Measurements from ENCODE around the gene KRTAP4-2.
"Not testable (repeated sequence)": the region's sequence is repeated elsewhere in the genome, so short reads cannot be mapped to it uniquely, and the experiment has no call there.

KRTAP4-2 gene

GRCh38 chr17:41141361-41141760, 36.7 kb downstream of the KRTAP4-2 start (continued):
- TF ChIP-seq ZNF654 (tag by site-specific recombination; IDR thresholded peaks at IDR 0.05; ENCODE audit: low read depth): no peak
- no peak for TF ChIP-seq PATZ1 (tag by site-specific recombination; IDR thresholded peaks at IDR 0.05)
- TF ChIP-seq, protein P1, sequence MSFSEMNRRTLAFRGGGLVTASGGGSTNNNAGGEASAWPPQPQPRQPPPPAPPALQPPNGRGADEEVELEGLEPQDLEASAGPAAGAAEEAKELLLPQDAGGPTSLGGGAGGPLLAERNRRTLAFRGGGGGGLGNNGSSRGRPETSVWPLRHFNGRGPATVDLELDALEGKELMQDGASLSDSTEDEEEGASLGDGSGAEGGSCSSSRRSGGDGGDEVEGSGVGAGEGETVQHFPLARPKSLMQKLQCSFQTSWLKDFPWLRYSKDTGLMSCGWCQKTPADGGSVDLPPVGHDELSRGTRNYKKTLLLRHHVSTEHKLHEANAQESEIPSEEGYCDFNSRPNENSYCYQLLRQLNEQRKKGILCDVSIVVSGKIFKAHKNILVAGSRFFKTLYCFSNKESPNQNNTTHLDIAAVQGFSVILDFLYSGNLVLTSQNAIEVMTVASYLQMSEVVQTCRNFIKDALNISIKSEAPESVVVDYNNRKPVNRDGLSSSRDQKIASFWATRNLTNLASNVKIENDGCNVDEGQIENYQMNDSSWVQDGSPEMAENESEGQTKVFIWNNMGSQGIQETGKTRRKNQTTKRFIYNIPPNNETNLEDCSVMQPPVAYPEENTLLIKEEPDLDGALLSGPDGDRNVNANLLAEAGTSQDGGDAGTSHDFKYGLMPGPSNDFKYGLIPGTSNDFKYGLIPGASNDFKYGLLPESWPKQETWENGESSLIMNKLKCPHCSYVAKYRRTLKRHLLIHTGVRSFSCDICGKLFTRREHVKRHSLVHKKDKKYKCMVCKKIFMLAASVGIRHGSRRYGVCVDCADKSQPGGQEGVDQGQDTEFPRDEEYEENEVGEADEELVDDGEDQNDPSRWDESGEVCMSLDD (tag by site-specific recombination; IDR thresholded peaks at IDR 0.05): no peak

GRCh38 chr17:41140360-41141131, 37.5 kb downstream of the KRTAP4-2 start, which contains the start of gene KRTAP4-6:
TSS of gene KRTAP4-6 (minus strand) at chr17:41140544. CDS start at chr17:41140487, 57 bp downstream.
- Histone ChIP-seq H3K36me3 (ENCODE audit: control insufficient read depth in 2 of 2, insufficient read depth in 1 of 2, low read length in 2 of 2) (no peaks in the 10 kb centered on the region), H3K4me3 (ENCODE audit: low read depth, low read length) (no peak within 1 kb of the TSS), H3K9me3 (ENCODE audit: control insufficient read depth, insufficient read depth, low read depth, low read length) (no peaks in the 10 kb centered on the region), H3K4me1 (ENCODE audit: control insufficient read depth, insufficient read depth, low read length) (no peaks in the 10 kb centered on the region), H3K27ac (ENCODE audit: extremely low read depth, low read depth, low read length) (no peak within 1 kb of the TSS)
- CTCF ChIA-PET: interaction anchor here (1.0 kb wide), 1 partner anchor 182 kb away, joined by 4 read pairs; no protein-coding TSS in a partner anchor
- TF ChIP-seq ZNF426 (tag by site-specific recombination; IDR thresholded peaks at IDR 0.05) (no peak), ZNF514 (tag by site-specific recombination; IDR thresholded peaks at IDR 0.05) (no peak), ZNF404 (tag by site-specific recombination; IDR thresholded peaks at IDR 0.05) (no peak), HOXC10 (CRISPR knock-in tag; IDR thresholded peaks at IDR 0.05) (no peak), ZNF530 (tag by site-specific recombination; IDR thresholded peaks at IDR 0.05; ENCODE audit: low read depth) (no peak), SCRT2 (tag by site-specific recombination; IDR thresholded peaks at IDR 0.05) (peak; percentile 59; the same call in 1 of the 2 replicates)
- POLR2A ChIA-PET: no interaction called here

DNA sequence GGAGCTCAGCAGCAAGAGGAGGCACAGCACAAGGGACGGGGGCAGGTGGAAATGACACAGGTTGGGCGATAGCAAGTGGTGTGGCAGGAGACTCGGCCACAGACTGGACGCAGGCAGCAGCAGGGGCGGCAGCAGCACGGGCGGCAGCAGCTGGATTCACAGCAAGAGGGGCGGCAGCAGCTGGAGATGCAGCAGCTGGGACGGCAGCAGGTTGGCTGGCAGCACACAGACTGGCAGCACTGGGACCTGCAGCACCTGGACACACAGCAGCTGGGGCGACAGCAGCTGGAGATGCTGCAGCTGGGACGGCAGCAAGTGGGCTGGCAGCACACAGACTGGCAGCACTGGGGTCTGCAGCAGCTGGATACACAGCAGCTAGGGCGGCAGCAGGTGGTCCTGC, 38.2 kb downstream of the KRTAP4-2 start:
- H3K4me1 ChIP-seq (ENCODE audit: control insufficient read depth, insufficient read depth, low read length); H3K36me3 ChIP-seq (ENCODE audit: control insufficient read depth in 2 of 2, insufficient read depth in 1 of 2, low read length in 2 of 2); H3K9me3 ChIP-seq (ENCODE audit: control insufficient read depth, insufficient read depth, low read depth, low read length); POLR2A ChIA-PET; H3K27ac ChIP-seq (ENCODE audit: extremely low read depth, low read depth, low read length); CTCF ChIA-PET; H3K4me3 ChIP-seq (ENCODE audit: low read depth, low read length): not testable (repeated sequence)

- no peaks in the 10 kb centered on the region for H3K4me1 ChIP-seq (ENCODE audit: control insufficient read depth, insufficient read depth, low read length)
- H3K36me3 ChIP-seq (ENCODE audit: control insufficient read depth in 2 of 2, insufficient read depth in 1 of 2, low read length in 2 of 2): no peaks in the 10 kb centered on the region
- POLR2A ChIA-PET: no interaction called here
- no peak overlapping the region for H3K4me3 ChIP-seq (ENCODE audit: low read depth, low read length)
- CTCF ChIA-PET: interaction anchor here (0.6 to 0.7 kb wide), 2 partner anchors 44 to 277 kb away, joined by 3 to 4 read pairs; no protein-coding TSS in a partner anchor
- no peaks in the 10 kb centered on the region for H3K9me3 ChIP-seq (ENCODE audit: control insufficient read depth, insufficient read depth, low read depth, low read length)
- no peak overlapping the region for H3K27ac ChIP-seq (ENCODE audit: extremely low read depth, low read depth, low read length)
- TF ChIP-seq ZNF549 (tag by site-specific recombination; IDR thresholded peaks at IDR 0.05): no peak
- TF ChIP-seq ZNF785 (tag by site-specific recombination; IDR thresholded peaks at IDR 0.05): no peak
- TF ChIP-seq ZNF266 (tag by site-specific recombination; IDR thresholded peaks at IDR 0.05; ENCODE audit: low read depth): no peak
- no peak for TF ChIP-seq ZNF112 (tag by site-specific recombination; IDR thresholded peaks at IDR 0.05)
- TF ChIP-seq BCL11B (tag by site-specific recombination; IDR thresholded peaks at IDR 0.05; ENCODE audit: low read depth): no peak
- no peak for TF ChIP-seq ZNF394 (tag by site-specific recombination; IDR thresholded peaks at IDR 0.05; ENCODE audit: borderline replicate concordance)
- TF ChIP-seq ZNF621 (tag by site-specific recombination; IDR thresholded peaks at IDR 0.05): no peak
- no peak for TF ChIP-seq ZNF843 (tag by site-specific recombination; IDR thresholded peaks at IDR 0.05)
- no peak for TF ChIP-seq ZNF433 (tag by site-specific recombination; IDR thresholded peaks at IDR 0.05; ENCODE audit: low read depth)
- no peak for TF ChIP-seq CTCF (tag by site-specific recombination; IDR thresholded peaks at IDR 0.05)
- no peak for TF ChIP-seq ZNF416 (tag by site-specific recombination; IDR thresholded peaks at IDR 0.05)
- TF ChIP-seq ZNF514 (tag by site-specific recombination; IDR thresholded peaks at IDR 0.05): no peak
- TF ChIP-seq GLIS2 (tag by site-specific recombination; IDR thresholded peaks at IDR 0.05): no peak
- TF ChIP-seq ZNF223 (tag by site-specific recombination; IDR thresholded peaks at IDR 0.05): no peak
Observed at GRCh38 chr17:41133880-41134735, 43.9 kb downstream of the KRTAP4-2 start.
